NCI-H524 treated with DMSO at 0.1 percent for 48 hours (cell line): ENCODE results near the gene TAF5L.
"Not testable (repeated sequence)": the region's sequence is repeated elsewhere in the genome, so short reads cannot be mapped to it uniquely, and the experiment has no call there.

ENCODE experiments used
- DNase-seq: peaks from one replicate; lab custom pipeline; 2025; lab: John Stamatoyannopoulos, UW

TAF5L gene

GRCh38 chr1:229642376-229642775 lies 16.5 kb upstream of the TAF5L start:
- DNase-seq, result no peak

GRCh38 chr1:229641306-229641705 lies 15.4 kb upstream of the TAF5L start:
- DNase-seq, result no peak

GRCh38 chr1:229640455-229640854 lies 14.5 kb upstream of the TAF5L start:
- DNase-seq, result no peak

GRCh38 chr1:229637746-229638145 lies 11.8 kb upstream of the TAF5L start:
- no peak for DNase-seq

- DNase-seq, result no peak
Observed at GRCh38 chr1:229636042-229636441, 10.1 kb upstream of the TAF5L start.

- DNase-seq, result no peak
Observed at GRCh38 chr1:229631966-229632365, 6.0 kb upstream of the TAF5L start.

- no peak for DNase-seq
Observed at GRCh38 chr1:229631148-229631547, 5.2 kb upstream of the TAF5L start.

GRCh38 chr1:229629261-229629660 lies 3.3 kb upstream of the TAF5L start:
- DNase-seq, result no peak

GRCh38 chr1:229627003-229627402 lies 1.1 kb upstream of the TAF5L start:
- no peak for DNase-seq

GRCh38 chr1:229625071-229625914 lies 629 bp downstream of the TAF5L start:
- no peak for DNase-seq

GRCh38 chr1:229624521-229625070 lies 1.3 kb downstream of the TAF5L start:
- no peak for DNase-seq

GRCh38 chr1:229623838-229624237 lies 2.1 kb downstream of the TAF5L start:
- DNase-seq, result no peak

GRCh38 chr1:229623225-229623624 lies 2.7 kb downstream of the TAF5L start:
- no peak for DNase-seq

GRCh38 chr1:229622641-229623120 lies 3.2 kb downstream of the TAF5L start:
- DNase-seq, result not testable (repeated sequence)

- DNase-seq, result no peak
Observed at GRCh38 chr1:229621663-229622062, 4.3 kb downstream of the TAF5L start.

GRCh38 chr1:229620876-229621275 lies 5.0 kb downstream of the TAF5L start:
- DNase-seq, result no peak

- DNase-seq, result no peak
Observed at GRCh38 chr1:229619614-229620013, 6.3 kb downstream of the TAF5L start.

- DNase-seq, result no peak
Observed at GRCh38 chr1:229619002-229619401, 6.9 kb downstream of the TAF5L start.

GRCh38 chr1:229617351-229618100 lies 8.4 kb downstream of the TAF5L start:
- DNase-seq, result no peak

- no peak for DNase-seq
Observed at GRCh38 chr1:229614701-229615100, 11.2 kb downstream of the TAF5L start.

GRCh38 chr1:229613938-229614337 lies 12.0 kb downstream of the TAF5L start:
- no peak for DNase-seq

GRCh38 chr1:229608590-229608989 lies 17.3 kb downstream of the TAF5L start:
- DNase-seq, result no peak

- no peak for DNase-seq
Observed at GRCh38 chr1:229607370-229607769, 18.6 kb downstream of the TAF5L start.
